H9 (cell line): ENCODE measurements around the gene KIF26B. TPM values are rescaled to one million over a fixed set of nuclear protein-coding genes. Genes with fewer than 3 reads are reported as not detected.

Source experiments
- DNase-seq: peaks from one replicate; pipeline ENCODE4 v3.0.0-alpha.2; 2017
- H2AFZ ChIP-seq: one replicate; pipeline ENCODE4 v1.6.1; 2013; ENCODE audit warnings: mild to moderate bottlenecking, low read length, control low read depth, moderate library complexity
- H2AK5ac ChIP-seq: 2 replicates; pipeline ENCODE4 v1.6.1; 2013; ENCODE audit warnings: low read length, control low read depth, mixed read lengths; ENCODE audit not compliant: insufficient read length
- H2BK120ac ChIP-seq: one replicate; pipeline ENCODE4 v1.6.1; 2013; ENCODE audit warnings: low read depth, mild to moderate bottlenecking, low read length, control low read depth, inconsistent platforms; ENCODE audit not compliant: poor library complexity, severe bottlenecking
- H2BK12ac ChIP-seq: 2 replicates; pipeline ENCODE4 v1.6.1; 2013; ENCODE audit warnings: low read length, control low read depth, mixed read lengths, low read depth; ENCODE audit not compliant: insufficient read length
- H2BK15ac ChIP-seq: 2 replicates; pipeline ENCODE4 v1.6.1; 2013; ENCODE audit warnings: low read depth, low read length, control low read depth
- H2BK20ac ChIP-seq: one replicate; pipeline ENCODE4 v1.6.1; 2013; ENCODE audit warnings: low read depth, mild to moderate bottlenecking, low read length, control low read depth, inconsistent platforms; ENCODE audit not compliant: poor library complexity, severe bottlenecking
- H2BK5ac ChIP-seq: 2 replicates; pipeline ENCODE4 v1.6.1; 2013; ENCODE audit warnings: low read length, control low read depth, mixed read lengths; ENCODE audit not compliant: insufficient read length
- H3K14ac ChIP-seq: 2 replicates; pipeline ENCODE4 v1.6.1; 2013; ENCODE audit warnings: low read length, control low read depth; ENCODE audit not compliant: insufficient read depth
- H3K18ac ChIP-seq: 2 replicates; pipeline ENCODE4 v1.6.1; 2013; ENCODE audit warnings: low read depth, mild to moderate bottlenecking, mixed read lengths, low read length, control low read depth; ENCODE audit not compliant: insufficient read length
- H3K23ac ChIP-seq: 2 replicates; pipeline ENCODE4 v1.6.1; 2013; ENCODE audit warnings: low read length, control low read depth, mixed read lengths, low read depth; ENCODE audit not compliant: insufficient read length
- H3K23me2 ChIP-seq: 2 replicates; pipeline ENCODE4 v1.6.1; 2013; ENCODE audit warnings: low read depth, mild to moderate bottlenecking, mixed read lengths, low read length, control low read depth; ENCODE audit not compliant: insufficient read length, poor library complexity, severe bottlenecking
- H3K27ac ChIP-seq: 2 replicates; pipeline ENCODE4 v1.5.1; 2013; ENCODE audit warnings: low read length, control low read depth, mixed read lengths, low read depth; ENCODE audit not compliant: insufficient read length
- H3K27me3 ChIP-seq: 2 replicates; pipeline ENCODE4 v1.6.1; 2013; ENCODE audit warnings: low read length, control low read depth, inconsistent platforms; ENCODE audit not compliant: insufficient read depth
- H3K4ac ChIP-seq: 2 replicates; pipeline ENCODE4 v1.6.1; 2013; ENCODE audit warnings: low read depth, mild to moderate bottlenecking, control low read depth, inconsistent platforms, low read length, moderate library complexity
- H3K4me1 ChIP-seq: 2 replicates; pipeline ENCODE4 v1.6.1; 2013; ENCODE audit warnings: low read length, control low read depth, inconsistent platforms; ENCODE audit not compliant: insufficient read depth
- H3K4me2 ChIP-seq: 2 replicates; pipeline ENCODE4 v1.6.1; 2013; ENCODE audit warnings: low read length, control low read depth, mixed read lengths; ENCODE audit not compliant: insufficient read length, insufficient read depth
- H3K56ac ChIP-seq: 2 replicates; pipeline ENCODE4 v1.6.1; 2013; ENCODE audit warnings: low read depth, mild to moderate bottlenecking, mixed read lengths, low read length, control low read depth; ENCODE audit not compliant: insufficient read length
- H3K79me1 ChIP-seq: 2 replicates; pipeline ENCODE4 v1.6.1; 2013; ENCODE audit warnings: low read depth, mild to moderate bottlenecking, moderate library complexity, low read length, control low read depth, inconsistent platforms; ENCODE audit not compliant: insufficient read depth, poor library complexity, severe bottlenecking
- H3K79me2 ChIP-seq: 2 replicates; pipeline ENCODE4 v1.6.1; 2013; ENCODE audit warnings: low read length, control low read depth, inconsistent platforms; ENCODE audit not compliant: insufficient read depth
- H3K9ac ChIP-seq: 2 replicates; pipeline ENCODE4 v1.6.1; 2013; ENCODE audit warnings: low read length, control low read depth, mixed read lengths; ENCODE audit not compliant: insufficient read length; ENCODE audit errors: extremely low read depth
- H3K9me3 ChIP-seq: one replicate; pipeline ENCODE4 v1.6.1; 2013; ENCODE audit warnings: low read depth, low read length, inconsistent platforms; ENCODE audit not compliant: control insufficient read depth
- H3T11ph ChIP-seq: one replicate; pipeline ENCODE4 v1.6.1; 2013; ENCODE audit warnings: mild to moderate bottlenecking, low read length, control low read depth, inconsistent platforms
- H4K20me1 ChIP-seq: one replicate; pipeline ENCODE4 v1.6.1; 2013; ENCODE audit not compliant: control insufficient read depth, insufficient read length, insufficient read depth
- H4K5ac ChIP-seq: 2 replicates; pipeline ENCODE4 v1.6.1; 2013; ENCODE audit warnings: low read depth, mild to moderate bottlenecking, mixed read lengths, low read length, control low read depth; ENCODE audit not compliant: insufficient read length
- H4K8ac ChIP-seq: replicated peaks from 2 replicates; pipeline ENCODE4 v1.6.1; 2013; ENCODE audit warnings: low read length, control low read depth, mixed read lengths, low read depth; ENCODE audit not compliant: insufficient read length
- H4K91ac ChIP-seq: 2 replicates; pipeline ENCODE4 v1.6.1; 2013; ENCODE audit warnings: low read depth, mild to moderate bottlenecking, moderate library complexity, mixed read lengths, low read length, control low read depth; ENCODE audit not compliant: insufficient read length
- H3K27ac Mint-ChIP-seq, 3 experiments: 2 replicates in 2 of 3; 3 replicates in 1 of 3; pipeline ENCODE4 v1.8.0; 2020 to 2021; ENCODE audit warnings: mixed read lengths in 3 of 3, mild to moderate bottlenecking in 1 of 3, moderate library complexity in 1 of 3
- H3K27me3 Mint-ChIP-seq: 2 replicates; pipeline ENCODE4 v1.8.0; 2021; ENCODE audit warnings: low read depth, mild to moderate bottlenecking, moderate library complexity, mixed read lengths
- H3K36me3 Mint-ChIP-seq, 3 experiments: 2 replicates in 2 of 3; 3 replicates in 1 of 3; pipeline ENCODE4 v1.8.0; 2020 to 2021; ENCODE audit warnings: low read depth in 3 of 3, mixed read lengths in 3 of 3; ENCODE audit not compliant: insufficient read depth in 1 of 3
- H3K4me1 Mint-ChIP-seq, 2 experiments: 2 replicates each; pipeline ENCODE4 v1.8.0; 2020; ENCODE audit warnings: mixed read lengths in 2 of 2
- H3K4me3 Mint-ChIP-seq, 2 experiments: 2 replicates in 1 of 2; 3 replicates in 1 of 2; pipeline ENCODE4 v1.8.0; 2020 to 2021; ENCODE audit warnings: mild to moderate bottlenecking in 2 of 2, mixed read lengths in 2 of 2, moderate library complexity in 1 of 2
- H3K9me3 Mint-ChIP-seq, 2 experiments: 2 replicates in 1 of 2; 3 replicates in 1 of 2; pipeline ENCODE4 v1.8.0; 2020; ENCODE audit warnings: mild to moderate bottlenecking in 2 of 2, mixed read lengths in 2 of 2, moderate library complexity in 1 of 2
- CTCF ChIP-seq: fragments of 200-600 bp; sonication (generic); conservative IDR thresholded peaks from 3 replicates; pipeline ENCODE4 v1.8.0; 2021; ENCODE audit warnings: antibody characterized with exemption, mild to moderate bottlenecking
- WGBS: extraction: QIAGEN DNeasy Blood & Tissue Kit; methylation state at CpG from one replicate; pipeline ENCODE4 v1.1.7; 2013; ENCODE audit warnings: missing lambda C conversion rate, low lambda C conversion rate, mixed read lengths; ENCODE audit not compliant: insufficient read length; ENCODE audit errors: extremely low coverage; 5-methylcytosine and 5-hydroxymethylcytosine counted together
- total RNA-seq: library from RNA; stranded (reverse); gene quantifications from 2 replicates; pipeline ENCODE4 v1.2.1, GENCODE V29; 2021

The KIF26B gene
- total RNA-seq, 1 experiment from 2014 or later: 0.13 TPM

- Histone ChIP-seq H2AK5ac (no peak overlapping the region), H3K23ac (no peak overlapping the region), H2BK120ac (no peak overlapping the region), H4K8ac (no peak overlapping the region), H3K4me1 (no peaks in the 10 kb centered on the region), H2AFZ (no peak overlapping the region), H2BK12ac (no peak overlapping the region), H3T11ph (no peak overlapping the region), H3K23me2 (no peaks in the 10 kb centered on the region), H2BK15ac (no peak overlapping the region), H3K79me1 (no peaks in the 10 kb centered on the region), H3K56ac (no peak overlapping the region), H3K4me2 (no peak overlapping the region), H3K9me3 (no peaks in the 10 kb centered on the region), H3K14ac (no peak overlapping the region), H3K18ac (no peak overlapping the region), H3K79me2 (no peaks in the 10 kb centered on the region), H4K91ac (no peak overlapping the region), H4K20me1 (no peaks in the 10 kb centered on the region), H3K27me3 (no peaks in the 10 kb centered on the region), H3K27ac (no peak overlapping the region), H2BK5ac (no peak overlapping the region), H4K5ac (no peak overlapping the region), H3K9ac (no peak overlapping the region), H2BK20ac (no peak overlapping the region), H3K4ac (no peak overlapping the region)
- H3K27me3 Mint-ChIP-seq: no peaks in the 10 kb centered on the region; the same call in 1 of the 2 replicates
- TF ChIP-seq CTCF: no peak
- no CpG with 5 or more reads among the region's 10 CpGs for WGBS
- peak overlapping the region in 1 of 3 experiments; percentile 31; a peak in 1 of 7 replicates for H3K27ac Mint-ChIP-seq
- no peak for DNase-seq
- H3K4me3 Mint-ChIP-seq: no peak overlapping the region
- H3K36me3 Mint-ChIP-seq: peaks cover 0 to 11% (median 3%) of the 10 kb centered on the region in 3 experiments; a peak in 3 of 7 replicates
- peaks cover 9 to 14% of the 10 kb centered on the region in 2 experiments; a peak in 4 of 5 replicates for H3K9me3 Mint-ChIP-seq
- H3K4me1 Mint-ChIP-seq: peaks cover 19 to 21% of the 10 kb centered on the region in 2 experiments
These were observed 593.5 kb downstream of the KIF26B start for GRCh38 chr1:245748240-245748639.
